Fibroblast of pulmonary artery (primary cell): ENCODE results near the gene C1QTNF5.

Experiments
- DNase-seq: peaks from one replicate; pipeline ENCODE4 v3.0.0-alpha.2; 2010; ENCODE audit warnings: low read depth
- H3K4me3 ChIP-seq: replicated peaks from 2 replicates; pipeline ENCODE4 v1.5.1; 2011; ENCODE audit warnings: low read depth, mild to moderate bottlenecking, control low read depth, low read length, moderate library complexity
- CTCF ChIP-seq: IDR thresholded peaks from 2 replicates; pipeline ENCODE4 v1.5.1; 2011; ENCODE audit warnings: mild to moderate bottlenecking, control low read depth, low read length, inconsistent platforms; ENCODE audit errors: missing control alignments

Gene C1QTNF5

GRCh38 chr11:119322921-119323531, 17.7 kb downstream of the C1QTNF5 start:
- TF ChIP-seq CTCF, result no peak
- DNase-seq, result no peak
- no peak overlapping the region for H3K4me3 ChIP-seq

GRCh38 chr11:119322360-119322739, 18.3 kb downstream of the C1QTNF5 start:
- DNase-seq, result no peak
- H3K4me3 ChIP-seq, result no peak overlapping the region

GRCh38 chr11:119320776-119321524, 19.7 kb downstream of the C1QTNF5 start:
- peak overlapping the region; percentile 40 for H3K4me3 ChIP-seq
- TF ChIP-seq CTCF, result no peak
- DNase-seq, result peak; percentile 58

More at GRCh38 chr11:119322360-119322739, 18.3 kb downstream of the C1QTNF5 start:
- TF ChIP-seq CTCF, result peak; percentile 21

- DNase-seq, result no peak
- TF ChIP-seq CTCF, result no peak
- peak overlapping the region; percentile 40 for H3K4me3 ChIP-seq
Measured at GRCh38 chr11:119320240-119320775, 20.4 kb downstream of the C1QTNF5 start.

- H3K4me3 ChIP-seq, result no peak overlapping the region
- DNase-seq, result no peak
- TF ChIP-seq CTCF, result no peak
Measured at GRCh38 chr11:119319700-119320239, 20.9 kb downstream of the C1QTNF5 start.

GRCh38 chr11:119319136-119319699, 21.5 kb downstream of the C1QTNF5 start:
- H3K4me3 ChIP-seq, result no peak overlapping the region
- DNase-seq, result no peak
- no peak for TF ChIP-seq CTCF
